ENCODE measurements around the gene RELT. TPM values are rescaled to one million over a fixed set of nuclear protein-coding genes. Genes with fewer than 3 reads are reported as not detected.
A peak's percentile ranks its signal among the peaks of the same experiment; 100 is the strongest.

The RELT gene
- polyA plus RNA-seq, 3 donors = 2.1 to 2.7 (median 2.1) TPM

DNA sequence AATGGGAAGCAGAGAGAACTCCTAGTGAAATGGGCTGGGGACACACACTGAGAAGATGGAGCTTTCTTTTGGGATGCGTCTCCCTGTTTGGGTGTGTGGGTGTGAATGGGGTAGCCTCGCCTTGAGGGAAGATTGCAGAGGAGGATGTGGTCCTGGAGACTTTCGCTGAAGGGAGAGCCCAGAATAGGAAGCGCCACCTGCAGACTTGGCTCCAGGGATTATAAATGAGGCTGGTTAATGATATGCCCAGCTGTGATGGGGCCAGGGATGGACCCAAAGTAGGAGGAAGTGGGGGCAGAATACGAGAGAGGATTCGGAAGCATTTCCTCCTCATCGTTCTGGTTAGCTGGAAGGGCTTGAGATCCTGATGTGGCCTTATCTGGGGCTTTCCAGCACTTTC, 13.7 kb downstream of the RELT start:
- no peak for DNase-seq (ENCODE audit: low read depth in 3 of 3, low spot score in 2 of 3)

- DNase-seq (ENCODE audit: low read depth in 3 of 3, low spot score in 2 of 3) = no peak
These were observed 14.7 kb downstream of the RELT start for GRCh38 chr11:73390601-73391565.

DNA sequence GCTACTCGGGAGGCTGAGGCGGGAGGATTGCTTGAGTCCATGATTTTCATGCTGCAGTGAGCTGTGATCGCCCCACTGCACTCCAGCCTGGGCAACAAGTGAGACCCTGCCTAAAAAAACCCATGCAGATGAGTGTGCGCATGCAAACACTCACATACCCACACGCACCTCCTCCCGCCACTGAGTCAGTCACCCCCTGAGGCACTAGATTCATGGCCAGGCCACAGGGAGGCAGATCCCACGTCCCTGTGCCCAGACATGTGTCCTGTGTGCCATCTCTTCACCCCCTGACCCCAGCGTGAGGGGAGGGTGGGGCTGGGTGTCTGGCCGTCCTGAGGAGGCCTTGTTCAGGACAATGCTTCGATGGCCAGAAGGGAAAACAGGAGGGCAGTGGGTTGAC, 15.5 kb downstream of the RELT start:
- no peak for DNase-seq (ENCODE audit: low read depth in 3 of 3, low spot score in 2 of 3)

DNA sequence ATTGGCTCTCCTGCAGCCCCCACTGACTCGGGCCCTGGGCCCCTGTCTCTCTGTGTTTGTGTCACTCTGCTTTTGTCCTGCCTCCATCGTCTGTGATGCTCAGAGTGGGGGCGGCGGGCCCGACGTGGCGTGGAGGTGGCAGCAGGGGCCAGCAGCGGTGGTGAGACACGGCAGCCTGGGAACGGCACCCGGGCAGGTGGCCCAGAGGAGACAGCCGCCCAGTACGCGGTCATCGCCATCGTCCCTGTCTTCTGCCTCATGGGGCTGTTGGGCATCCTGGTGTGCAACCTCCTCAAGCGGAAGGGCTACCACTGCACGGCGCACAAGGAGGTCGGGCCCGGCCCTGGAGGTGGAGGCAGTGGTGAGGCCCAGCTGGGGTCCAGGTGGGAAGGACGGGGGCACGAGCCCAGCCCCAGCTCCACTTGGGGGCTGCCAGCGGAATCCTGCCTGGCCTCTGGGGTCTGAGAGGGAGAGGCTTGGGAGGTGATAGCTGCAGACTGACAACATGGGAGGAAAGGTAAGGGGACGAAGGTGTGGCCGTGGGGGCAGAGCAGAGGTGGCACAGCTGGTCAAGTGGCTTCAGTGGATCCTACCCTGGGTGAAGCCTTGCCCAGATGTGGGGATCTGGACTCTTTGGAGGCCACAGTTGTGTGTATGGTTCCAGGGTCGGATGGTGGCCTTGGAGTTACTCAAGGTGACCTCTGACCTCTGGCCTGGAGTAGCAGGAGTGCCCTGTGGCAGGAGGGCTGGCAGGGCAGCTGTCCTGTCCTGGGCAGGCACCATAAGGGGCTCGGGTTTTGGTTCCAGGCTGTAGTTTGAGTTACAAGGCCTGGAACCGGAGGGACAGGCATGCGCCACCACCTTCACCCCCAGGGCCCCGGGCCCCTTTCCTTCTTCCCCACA, 16.2 kb downstream of the RELT start:
- DNase-seq (ENCODE audit: low read depth in 3 of 3, low spot score in 2 of 3) = no peak

GRCh38 chr11:73393011-73393380, 16.8 kb downstream of the RELT start:
- DNase-seq (ENCODE audit: low read depth in 3 of 3, low spot score in 2 of 3) = no peak

DNA sequence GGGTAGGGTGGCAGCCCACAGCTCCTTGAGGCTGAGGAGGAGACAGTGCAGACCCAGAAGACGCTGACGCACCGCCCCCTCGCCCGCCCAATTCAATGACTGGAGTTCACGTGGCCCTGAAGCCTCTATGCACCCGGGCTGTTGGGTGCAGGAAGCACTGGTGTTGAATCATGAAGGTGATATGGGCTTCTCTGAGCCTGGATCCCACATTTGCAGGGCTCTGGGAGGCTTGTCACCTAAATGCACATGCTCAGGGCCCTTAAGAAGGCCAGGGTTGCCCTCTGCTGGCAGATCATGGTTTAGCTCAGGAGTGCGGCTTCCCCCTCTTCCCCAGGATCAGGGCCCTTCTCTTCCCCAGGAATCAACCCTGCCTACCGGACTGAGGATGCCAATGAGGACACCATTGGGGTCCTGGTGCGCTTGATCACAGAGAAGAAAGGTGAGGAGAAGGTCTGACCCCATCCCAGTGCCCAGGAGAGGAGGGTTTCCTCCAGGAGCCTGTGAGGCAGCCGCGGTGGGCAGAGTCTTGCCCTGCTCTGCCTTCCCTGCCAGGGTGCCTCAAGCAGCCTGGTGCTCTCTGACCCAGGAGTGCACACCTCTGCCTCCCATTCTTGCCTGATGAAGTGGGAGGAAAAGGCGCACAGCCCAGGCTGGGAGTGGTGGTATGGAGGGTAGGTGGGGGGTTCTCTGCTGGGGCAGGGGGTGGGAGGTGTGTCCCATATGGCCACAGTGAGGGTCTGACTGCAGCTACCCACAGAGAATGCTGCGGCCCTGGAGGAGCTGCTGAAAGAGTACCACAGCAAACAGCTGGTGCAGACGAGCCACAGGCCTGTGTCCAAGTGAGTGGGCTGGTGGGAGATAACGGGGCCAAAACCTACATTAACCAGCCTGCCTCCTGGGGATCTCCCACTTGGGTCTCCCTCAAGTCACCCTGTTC, 17.5 kb downstream of the RELT start:
- DNase-seq (ENCODE audit: low read depth in 3 of 3, low spot score in 2 of 3) = peak in 1 of 3 donors; percentile 36

- DNase-seq (ENCODE audit: low read depth in 3 of 3, low spot score in 2 of 3) = no peak
These were observed 18.5 kb downstream of the RELT start for GRCh38 chr11:73394416-73395296.

DNA sequence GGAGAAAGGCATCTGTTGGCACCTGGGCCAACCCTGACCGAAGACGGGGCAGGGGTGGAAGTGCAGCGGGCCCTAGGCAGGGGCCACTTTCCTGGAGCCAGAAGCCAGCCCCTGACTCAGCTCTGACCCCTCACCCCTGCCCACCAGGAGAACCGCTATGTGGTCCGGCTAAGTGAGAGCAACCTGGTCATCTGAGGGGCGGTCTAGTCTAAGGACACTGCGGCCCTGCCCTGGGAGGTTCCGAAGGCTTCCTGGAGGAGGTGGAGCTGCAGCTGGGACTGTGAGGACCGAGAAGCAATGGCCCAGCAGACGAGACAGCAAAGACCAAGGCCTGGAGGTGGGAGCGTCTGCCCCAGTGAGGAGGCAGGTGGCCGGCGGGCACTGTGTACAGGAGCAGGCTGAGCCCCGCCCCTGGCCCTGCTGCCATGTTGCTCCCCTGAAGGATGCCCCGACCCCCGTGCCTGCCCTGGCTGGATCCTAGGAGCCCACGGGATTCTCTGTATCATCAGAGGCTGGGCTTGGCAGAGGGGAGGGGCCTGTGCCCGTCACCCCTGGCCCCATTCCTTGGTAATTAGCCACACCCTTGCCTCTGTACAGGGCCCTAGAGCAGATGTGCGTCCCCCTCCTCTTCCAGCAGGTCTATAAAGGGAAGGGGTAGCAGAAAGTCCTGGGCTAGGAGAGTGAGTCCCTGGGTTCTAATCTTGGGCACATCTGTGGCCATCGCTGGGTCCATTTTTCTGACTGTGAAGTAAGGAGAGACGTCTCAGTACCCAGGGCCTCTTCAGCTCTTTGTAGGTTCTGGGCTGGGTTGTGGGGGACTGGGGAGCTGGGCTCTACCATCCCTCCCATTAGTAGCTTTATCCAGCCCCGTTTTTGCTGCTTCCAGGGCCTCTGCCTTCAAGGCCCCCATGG, 19.4 kb downstream of the RELT start:
- DNase-seq (ENCODE audit: low read depth in 3 of 3, low spot score in 2 of 3) = no peak

DNA sequence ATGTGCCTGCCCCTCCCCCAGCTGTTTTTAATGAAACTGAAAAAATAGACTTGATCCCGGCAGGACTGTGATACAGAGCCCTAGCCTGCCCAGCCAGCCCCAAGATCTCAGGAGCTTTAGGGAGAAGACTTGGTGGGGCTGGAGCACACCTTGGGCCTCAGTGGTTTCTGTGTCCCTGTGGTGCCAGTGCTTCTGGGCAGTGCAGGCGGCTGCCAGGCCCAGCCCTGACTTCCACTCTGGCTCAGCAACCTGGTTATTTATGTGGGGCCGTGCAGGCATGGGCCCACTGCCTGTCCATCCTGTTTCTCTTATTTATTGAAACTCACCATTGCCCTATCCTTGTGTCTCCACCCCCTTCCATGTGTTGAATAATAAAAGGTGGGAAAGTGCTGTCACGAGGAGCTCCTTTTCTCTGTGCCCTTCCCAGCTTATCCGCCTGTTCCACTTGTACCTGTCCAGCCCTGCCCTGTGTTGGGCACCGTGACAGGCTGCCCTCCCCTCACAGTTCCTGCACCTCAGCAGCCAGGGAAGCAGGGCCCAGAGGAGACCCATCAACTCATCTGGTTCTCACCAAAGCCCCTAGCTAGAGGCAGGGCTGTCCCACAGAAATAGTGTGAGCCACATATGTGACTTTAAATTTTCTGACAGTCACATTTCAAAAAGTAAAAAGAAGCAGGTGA, 20.2 kb downstream of the RELT start:
- no peak for DNase-seq (ENCODE audit: low read depth in 3 of 3, low spot score in 2 of 3)

- no peak for DNase-seq (ENCODE audit: low read depth in 3 of 3, low spot score in 2 of 3)
These were observed 20.8 kb downstream of the RELT start for GRCh38 chr11:73396985-73397384.

DNA sequence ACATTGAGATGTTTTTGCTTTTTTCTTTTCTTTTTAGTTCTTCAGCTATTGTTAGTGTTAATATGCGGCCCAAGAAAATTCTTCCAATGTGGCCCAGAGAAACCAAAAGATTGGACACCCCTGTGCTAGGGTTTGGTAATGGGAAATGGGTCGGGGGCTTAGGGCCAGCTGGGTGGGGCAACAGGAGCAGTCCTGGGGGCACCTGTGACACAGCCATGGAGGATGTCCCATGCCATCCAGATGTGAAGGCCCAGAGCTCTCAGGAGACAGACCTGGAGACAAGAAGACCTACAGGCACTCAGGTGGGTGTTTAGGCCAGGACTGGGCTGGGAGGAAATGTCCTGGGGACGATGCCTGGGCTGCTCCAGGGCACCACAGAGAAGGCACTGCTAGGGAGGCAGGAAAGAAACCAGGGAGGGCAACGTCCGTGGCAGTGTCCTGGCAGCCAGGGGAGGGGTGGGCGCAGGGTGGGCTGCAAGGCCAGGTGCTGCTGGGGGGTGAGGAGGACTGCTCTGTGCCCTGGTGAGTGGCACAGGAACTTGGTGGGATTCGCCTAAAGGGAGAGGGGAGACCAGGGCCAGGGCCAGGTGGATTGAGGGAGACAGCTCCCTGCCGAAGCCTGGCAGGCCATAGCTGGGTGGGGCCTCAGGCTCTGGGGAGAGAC, 21.4 kb downstream of the RELT start:
- no peak for DNase-seq (ENCODE audit: low read depth in 3 of 3, low spot score in 2 of 3)

DNA sequence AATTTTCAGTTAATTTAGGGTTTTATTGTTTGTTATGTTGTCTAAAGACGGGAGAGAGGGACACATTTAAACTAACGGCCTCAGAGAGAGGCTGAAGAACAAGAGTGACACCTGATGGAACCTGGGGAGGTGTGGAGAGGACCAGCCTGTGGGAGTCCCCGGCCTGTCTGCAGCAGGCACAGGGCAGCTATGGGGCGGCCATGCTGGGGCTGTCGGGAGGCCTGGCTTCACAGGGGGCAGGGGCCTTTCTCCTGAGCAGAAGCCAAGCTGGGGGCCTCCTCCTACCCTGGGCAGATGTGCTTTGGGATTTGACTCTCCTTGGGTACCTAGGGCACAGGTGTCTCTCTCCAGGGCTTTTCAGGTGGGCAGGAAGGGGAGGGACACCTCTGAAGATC, 21.9 kb downstream of the RELT start:
- no peak for DNase-seq (ENCODE audit: low read depth in 3 of 3, low spot score in 2 of 3)

DNA sequence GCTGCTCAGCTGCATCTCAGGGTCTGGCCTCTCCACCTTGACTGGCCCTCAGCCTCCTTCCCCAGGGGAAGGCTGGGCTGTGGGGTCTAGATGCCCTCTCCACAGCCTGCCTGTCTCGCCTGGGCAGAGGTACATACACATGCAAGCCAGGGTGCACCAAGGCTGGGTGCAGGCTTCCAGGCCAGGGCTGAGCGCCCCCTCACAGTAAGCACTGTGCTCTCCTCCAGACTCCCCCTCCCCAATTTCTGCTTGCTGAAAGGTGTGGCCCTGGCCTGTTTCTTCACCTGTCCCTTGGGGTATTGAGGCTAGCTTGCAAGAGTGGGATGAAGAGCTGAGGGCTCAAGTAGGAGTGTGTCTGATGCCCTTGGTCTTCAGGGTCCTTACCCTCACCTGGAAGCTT, 22.5 kb downstream of the RELT start:
- no peak for DNase-seq (ENCODE audit: low read depth in 3 of 3, low spot score in 2 of 3)

DNA sequence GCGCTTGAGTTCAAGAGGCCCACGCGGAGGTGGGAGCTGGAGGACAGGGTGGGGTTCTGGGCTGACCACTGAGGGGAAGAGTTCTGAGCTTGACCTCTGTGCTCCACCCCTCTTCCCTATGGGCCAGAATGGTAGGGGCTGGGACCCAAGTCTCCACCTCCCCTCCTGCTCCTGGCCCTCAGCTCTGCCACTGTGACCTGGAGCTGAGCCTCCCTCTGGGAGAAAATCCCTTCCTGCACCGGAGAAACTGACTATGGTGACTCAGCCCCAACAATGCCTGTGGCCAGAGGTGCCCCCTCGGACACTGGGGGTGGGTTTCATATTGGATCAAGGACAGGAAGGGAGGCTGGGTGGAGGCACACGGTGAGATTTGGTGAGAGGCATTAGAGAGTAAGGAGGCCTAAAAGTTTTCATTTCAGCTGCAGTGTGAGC, 23.0 kb downstream of the RELT start:
- no peak for DNase-seq (ENCODE audit: low read depth in 3 of 3, low spot score in 2 of 3)

DNA sequence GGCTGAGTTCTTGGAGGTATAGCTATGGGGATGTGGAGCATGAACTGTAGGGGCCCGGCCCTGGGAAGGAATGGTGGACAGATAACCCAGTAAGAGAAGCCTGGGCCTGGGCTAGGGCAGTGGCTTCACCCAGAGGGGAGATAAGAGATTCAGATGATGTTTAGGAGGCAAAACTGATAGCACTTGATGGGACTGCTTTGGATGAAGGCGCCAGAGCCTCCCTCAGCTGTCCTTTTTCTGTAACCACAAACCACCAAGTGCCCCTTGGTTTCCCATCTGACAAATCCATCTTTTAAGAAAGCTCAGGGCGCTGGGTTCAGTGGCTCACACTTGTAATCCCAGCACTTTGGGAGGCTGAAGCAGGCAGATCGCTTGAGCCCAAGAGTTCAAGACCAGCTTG, 23.4 kb downstream of the RELT start:
- DNase-seq (ENCODE audit: low read depth in 3 of 3, low spot score in 2 of 3) = no peak

DNA sequence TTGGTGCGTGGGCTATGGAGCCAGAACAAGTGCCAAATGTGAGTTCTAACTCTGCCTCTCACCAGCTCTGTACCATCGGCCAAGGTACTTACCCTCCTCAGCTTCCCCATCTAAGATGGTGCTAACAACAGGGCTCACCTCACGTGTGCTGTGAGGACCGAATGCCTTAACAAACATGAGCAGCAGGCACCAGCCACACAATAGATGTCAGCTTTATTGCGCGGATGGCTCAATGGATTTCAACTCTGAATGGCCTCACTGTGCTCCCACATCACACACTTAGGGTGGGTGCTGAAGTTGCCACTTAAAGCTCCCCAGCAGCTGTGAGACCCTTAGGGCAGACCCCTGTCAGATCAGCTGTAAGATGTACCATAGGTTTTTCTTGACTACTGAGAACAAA, 24.1 kb downstream of the RELT start:
- no peak for DNase-seq (ENCODE audit: low read depth in 3 of 3, low spot score in 2 of 3)

DNA sequence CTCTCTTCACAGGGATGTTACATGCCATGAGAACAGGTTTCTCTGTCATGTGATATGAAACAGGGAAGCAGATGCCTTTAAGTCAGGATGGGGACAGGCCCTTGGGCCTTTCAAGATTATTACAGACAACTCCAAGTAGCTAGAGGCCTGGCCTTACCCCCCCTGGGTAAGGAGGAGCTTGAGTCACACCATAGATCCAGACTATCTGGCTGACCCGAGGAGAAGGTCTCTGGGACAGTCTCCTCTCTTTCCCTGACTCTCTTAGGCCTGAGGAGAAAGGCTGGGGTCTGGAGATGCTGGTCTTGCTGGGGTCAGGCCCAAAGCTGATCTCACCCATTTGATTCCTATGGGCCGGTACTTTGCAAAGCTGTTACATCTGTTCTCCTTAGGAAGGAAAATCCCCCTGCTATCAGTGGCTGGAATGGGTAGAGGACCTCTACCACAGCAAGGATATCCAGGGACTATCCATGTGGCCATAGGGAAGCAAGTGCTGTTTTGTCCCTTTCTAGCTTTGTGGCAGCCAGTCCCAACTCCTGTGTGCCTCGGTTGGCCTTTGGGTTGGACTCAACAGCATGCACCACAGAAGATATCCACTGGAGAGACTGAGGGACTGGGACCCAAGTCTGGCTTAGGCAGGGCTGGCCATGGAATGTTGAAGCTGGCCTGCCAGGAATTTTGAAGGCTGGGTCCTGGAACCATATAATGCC, 25.2 kb downstream of the RELT start:
- no peak for DNase-seq (ENCODE audit: low read depth in 3 of 3, low spot score in 2 of 3)
